HepG2 (cell line): ENCODE measurements around the gene RAD9A. TPM values are rescaled to one million over a fixed set of nuclear protein-coding genes. Genes with fewer than 3 reads are reported as not detected.

Source experiments
- ARID3A ChIP-seq: IDR thresholded peaks from 2 replicates; pipeline ENCODE4 v1.6.1; 2012; ENCODE audit warnings: low read depth, low read length, improper control_type of control experiment
- ARNT ChIP-seq: fragments of 450-650 bp; IDR thresholded peaks from 2 replicates; pipeline ENCODE4 v1.6.1; 2017
- CHD4 ChIP-seq: fragments of 200-600 bp; sonication (generic); IDR thresholded peaks from 2 replicates; pipeline ENCODE4 v1.7.0; 2017; ENCODE audit warnings: mild to moderate bottlenecking, low read length, borderline replicate concordance
- HHEX ChIP-seq: IDR thresholded peaks from 2 replicates; pipeline ENCODE4 v1.6.1; 2016; ENCODE audit warnings: control low read depth
- KDM3A ChIP-seq: IDR thresholded peaks from 2 replicates; pipeline ENCODE4 v1.6.1; 2018; ENCODE audit warnings: low read depth, missing compliant biosample characterization
- KDM4B ChIP-seq: sonication (generic); formaldehyde crosslinking; IDR thresholded peaks from 2 replicates; pipeline ENCODE4 v1.4.0; 2020; ENCODE audit warnings: missing genetic modification reagents
- TFE3 ChIP-seq: IDR thresholded peaks from 2 replicates; pipeline ENCODE4 v1.6.1; 2016
- TOPORS ChIP-seq: sonication (generic); formaldehyde crosslinking; IDR thresholded peaks from 2 replicates; pipeline ENCODE4 v1.8.0; 2023; ENCODE audit warnings: mild to moderate bottlenecking, missing genetic modification reagents
- YEATS4 ChIP-seq: sonication (generic); formaldehyde crosslinking; IDR thresholded peaks from 2 replicates; pipeline ENCODE4 v1.4.0; 2020; ENCODE audit warnings: missing genetic modification reagents, borderline replicate concordance
- ZFP82 ChIP-seq: sonication (generic); formaldehyde crosslinking; IDR thresholded peaks from 2 replicates; pipeline ENCODE4 v1.5.1; 2020; ENCODE audit warnings: mild to moderate bottlenecking, missing genetic modification reagents, borderline replicate concordance
- ZMYM3 ChIP-seq: sonication (generic); formaldehyde crosslinking; IDR thresholded peaks from 2 replicates; pipeline ENCODE4 v1.5.1; 2020; ENCODE audit warnings: mild to moderate bottlenecking, missing genetic modification reagents
- ZNF224 ChIP-seq: sonication (generic); formaldehyde crosslinking; IDR thresholded peaks from 2 replicates; pipeline ENCODE4 v1.5.0; 2020; ENCODE audit warnings: mild to moderate bottlenecking, missing genetic modification reagents
- ZNF232 ChIP-seq: sonication (generic); formaldehyde crosslinking; IDR thresholded peaks from 2 replicates; pipeline ENCODE4 v1.4.0; 2020; ENCODE audit warnings: missing genetic modification reagents, borderline replicate concordance
- ZNF263 ChIP-seq: sonication (generic); formaldehyde crosslinking; IDR thresholded peaks from 2 replicates; pipeline ENCODE4 v1.4.0; 2020; ENCODE audit warnings: missing genetic modification reagents
- ZNF280B ChIP-seq: sonication (generic); formaldehyde crosslinking; IDR thresholded peaks from 2 replicates; pipeline ENCODE4 v1.5.0; 2020; ENCODE audit warnings: missing genetic modification reagents, mild to moderate bottlenecking, borderline replicate concordance
- ZNF512B ChIP-seq: sonication (generic); formaldehyde crosslinking; IDR thresholded peaks from 2 replicates; pipeline ENCODE4 v1.5.1; 2020; ENCODE audit warnings: missing genetic modification reagents, mild to moderate bottlenecking, borderline replicate concordance
- ZNF556 ChIP-seq: sonication (generic); formaldehyde crosslinking; IDR thresholded peaks from 2 replicates; pipeline ENCODE4 v1.4.0; 2020; ENCODE audit warnings: mild to moderate bottlenecking, missing genetic modification reagents, borderline replicate concordance
- ZNF740 ChIP-seq: sonication (generic); formaldehyde crosslinking; IDR thresholded peaks from 2 replicates; pipeline ENCODE4 v1.4.0; 2020; ENCODE audit warnings: missing genetic modification reagents
- ZNF761 ChIP-seq: sonication (generic); formaldehyde crosslinking; conservative IDR thresholded peaks from 2 replicates; pipeline ENCODE4 v1.4.0; 2020; ENCODE audit warnings: mild to moderate bottlenecking, missing genetic modification reagents
- polyA plus RNA-seq, 8 experiments: library from polyadenylated mRNA; depleted of rRNA in 3 of 8; stranded (reverse) in 7 of 8; unstranded in 1 of 8; fragments of >200 nt; fragmentation: Illumina TruSeq in 4 of 8; extraction: Trizol in 4 of 8; gene quantifications; 2 replicates each; pipeline versions ENCODE4 v1.2.1 to v1.2.3, GENCODE V29; 2011 to 2016; ENCODE audit warnings: low read depth in 4 of 8, missing spikeins in 1 of 8, mixed read lengths in 1 of 8; ENCODE audit not compliant: insufficient read depth in 1 of 8
- total RNA-seq, 5 experiments: library from RNA; depleted of rRNA; stranded (reverse); fragments of >200 nt; fragmentation: Illumina TruSeq; extraction: Trizol; gene quantifications; 2 replicates each; pipeline ENCODE4 v1.2.3, GENCODE V29; 2016; ENCODE audit warnings: low read depth in 1 of 5

The RAD9A gene
- total and polyA plus RNA-seq, 2 of the 13 experiments (the other 11 are each of a cell fraction or from before 2014, with no cell fraction given) = 10.1 to 15.7 TPM

- peak; percentile 94 for TF ChIP-seq ZNF280B (CRISPR knock-in tag)
- TF ChIP-seq ZNF224 (CRISPR knock-in tag) = no peak; the same call in 1 of the 2 replicates
- TF ChIP-seq ZMYM3 (CRISPR knock-in tag) = peak; percentile 59; the same call in 1 of the 2 replicates
- TF ChIP-seq ZNF232 (CRISPR knock-in tag) = 0 out of 2 replicates have a peak, but pooled peaks have one; percentile 71
- TF ChIP-seq ZNF740 (CRISPR knock-in tag) = peak; percentile 42; the same call in 1 of the 2 replicates
- TF ChIP-seq TFE3 = peak; percentile 98
- no peak for TF ChIP-seq KDM4B (CRISPR knock-in tag)
- TF ChIP-seq KDM3A = 0 out of 2 replicates have a peak, but pooled peaks have one; percentile 26
- no peak for TF ChIP-seq CHD4
- TF ChIP-seq TOPORS (CRISPR knock-in tag) = peak; percentile 88
- peak; percentile 88; the same call in 1 of the 2 replicates for TF ChIP-seq ZFP82 (CRISPR knock-in tag)
- 0 out of 2 replicates have a peak, but pooled peaks have one; percentile 55 for TF ChIP-seq ZNF512B
- TF ChIP-seq ZNF761 (CRISPR knock-in tag) = peak; percentile 68
- TF ChIP-seq HHEX (CRISPR knock-in tag) = no peak
- no peak for TF ChIP-seq ZNF263
- no peak for TF ChIP-seq ARNT
- TF ChIP-seq ARID3A = no peak
- peak; percentile 69 for TF ChIP-seq ZNF556 (CRISPR knock-in tag)
- peak; percentile 87; the same call in 1 of the 2 replicates for TF ChIP-seq YEATS4 (CRISPR knock-in tag)
Observed at GRCh38 chr11:67391304-67392182, at the start of gene RAD9A (continued).
